IMR-90 (cell line): Measurements from ENCODE around the gene PTBP2.

Experiments used
- CEBPB ChIP-seq: IDR thresholded peaks from 2 replicates; pipeline ENCODE4 v1.6.1; 2012; ENCODE audit warnings: low read depth, low read length, improper control_type of control experiment
- CHD1 ChIP-seq: IDR thresholded peaks from 2 replicates; pipeline ENCODE4 v1.6.1; 2012; ENCODE audit warnings: low read depth, low read length, improper control_type of control experiment
- CTCF ChIP-seq: conservative IDR thresholded peaks from 2 replicates; pipeline ENCODE4 v1.5.1; 2012; ENCODE audit warnings: mild to moderate bottlenecking, low read depth, low read length, improper control_type of control experiment
- FOS ChIP-seq: fragments of 150-350 bp; IDR thresholded peaks from 2 replicates; pipeline ENCODE4 v1.6.1; 2016; ENCODE audit warnings: low read depth, low read length
- MAFK ChIP-seq: IDR thresholded peaks from 2 replicates; pipeline ENCODE4 v1.6.1; 2012; ENCODE audit warnings: low read depth, low read length, improper control_type of control experiment
- MXI1 ChIP-seq: IDR thresholded peaks from 2 replicates; pipeline ENCODE4 v1.6.1; 2012; ENCODE audit warnings: low read depth, mild to moderate bottlenecking, low read length, moderate library complexity, borderline replicate concordance
- POLR2A ChIP-seq: IDR thresholded peaks from 2 replicates; pipeline ENCODE4 v1.6.1; 2012; ENCODE audit warnings: mild to moderate bottlenecking, low read depth, low read length
- RAD21 ChIP-seq: IDR thresholded peaks from 2 replicates; pipeline ENCODE4 v1.6.1; 2012; ENCODE audit warnings: low read length, improper control_type of control experiment
- RFX5 ChIP-seq: IDR thresholded peaks from 2 replicates; pipeline ENCODE4 v1.8.0; 2012; ENCODE audit warnings: low read depth, mild to moderate bottlenecking, low read length, moderate library complexity
- SMC3 ChIP-seq: fragments of 150-350 bp; IDR thresholded peaks from 2 replicates; pipeline ENCODE4 v1.6.1; 2016; ENCODE audit warnings: low read depth, mild to moderate bottlenecking, antibody characterized with exemption, low read length, moderate library complexity
- TF ChIP-seq, protein P1 (sequence below): fragments of 150-350 bp; IDR thresholded peaks from 2 replicates; pipeline ENCODE4 v1.6.1; 2017; ENCODE audit warnings: mild to moderate bottlenecking, antibody characterized with exemption, low read length, low read depth

DNA sequence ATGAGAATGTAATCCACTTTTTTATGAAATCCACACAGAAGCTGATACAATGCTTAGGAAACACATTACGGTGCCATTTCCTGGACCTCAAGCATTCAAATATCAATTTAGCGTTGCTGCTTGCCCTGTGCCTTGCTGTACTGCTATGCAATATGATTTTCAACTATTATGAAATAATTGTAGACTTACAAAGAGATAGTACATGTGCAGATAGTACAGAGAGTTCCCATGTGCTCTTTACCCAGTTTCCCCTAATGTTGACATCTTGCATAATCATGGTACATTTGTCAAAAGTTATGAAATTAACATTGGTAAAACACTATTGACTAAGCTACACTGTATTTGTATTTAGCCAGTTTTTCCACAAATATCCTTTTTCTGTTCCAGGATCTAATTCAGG lies 37.7 kb upstream of the PTBP2 start:
- no peak for TF ChIP-seq CTCF
- TF ChIP-seq POLR2A, result no peak
- TF ChIP-seq, protein P1, sequence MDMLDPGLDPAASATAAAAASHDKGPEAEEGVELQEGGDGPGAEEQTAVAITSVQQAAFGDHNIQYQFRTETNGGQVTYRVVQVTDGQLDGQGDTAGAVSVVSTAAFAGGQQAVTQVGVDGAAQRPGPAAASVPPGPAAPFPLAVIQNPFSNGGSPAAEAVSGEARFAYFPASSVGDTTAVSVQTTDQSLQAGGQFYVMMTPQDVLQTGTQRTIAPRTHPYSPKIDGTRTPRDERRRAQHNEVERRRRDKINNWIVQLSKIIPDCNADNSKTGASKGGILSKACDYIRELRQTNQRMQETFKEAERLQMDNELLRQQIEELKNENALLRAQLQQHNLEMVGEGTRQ, result no peak
- no peak for TF ChIP-seq CHD1
- TF ChIP-seq RAD21, result no peak
- no peak for TF ChIP-seq MAFK
- TF ChIP-seq RFX5, result no peak
- TF ChIP-seq SMC3, result no peak
- no peak for TF ChIP-seq FOS
- no peak for TF ChIP-seq CEBPB
- TF ChIP-seq MXI1, result no peak
